Hypothalamus (tissue), 51 donors: ENCODE results near the gene MAZ.
"Not testable (repeated sequence)": the region's sequence is repeated elsewhere in the genome, so short reads cannot be mapped to it uniquely, and the experiment has no call there.

Source experiments
- DNase-seq, 51 donors: peaks; one replicate each; lab custom pipeline; 2025; lab: John Stamatoyannopoulos, UW

The MAZ gene

GRCh38 chr16:29806099-29806579, at the start of gene MAZ:
Gene MAZ (plus strand): TSS chr16:29806529. CDS start chr16:29806702, 173 bp downstream.
- peak in 14 of 51 donors; percentile 49 to 86 (median 71) for DNase-seq

- DNase-seq: no peak
Measured at GRCh38 chr16:29756654-29757053, 49.7 kb upstream of the MAZ start.

DNA sequence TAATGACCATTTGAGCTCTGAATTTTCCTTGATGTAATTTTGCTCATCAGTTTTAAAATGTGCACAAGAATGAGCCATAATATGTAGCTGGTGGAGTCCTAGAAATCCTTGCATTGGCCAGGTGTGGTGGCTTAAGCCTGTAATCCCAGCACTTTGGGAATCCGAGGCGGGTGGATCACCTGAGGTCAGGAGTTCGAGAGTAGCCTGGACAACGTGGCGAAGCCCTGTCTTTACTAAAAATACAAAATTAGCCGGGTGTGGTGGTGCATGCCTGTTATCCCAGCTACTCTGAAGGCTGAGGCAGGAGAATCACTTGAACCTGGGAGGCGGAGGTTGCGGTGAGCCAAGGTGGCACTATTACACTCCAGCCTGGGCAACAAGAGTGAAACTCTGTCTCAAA, 49.2 kb upstream of the MAZ start:
- DNase-seq: not testable (repeated sequence)

DNA sequence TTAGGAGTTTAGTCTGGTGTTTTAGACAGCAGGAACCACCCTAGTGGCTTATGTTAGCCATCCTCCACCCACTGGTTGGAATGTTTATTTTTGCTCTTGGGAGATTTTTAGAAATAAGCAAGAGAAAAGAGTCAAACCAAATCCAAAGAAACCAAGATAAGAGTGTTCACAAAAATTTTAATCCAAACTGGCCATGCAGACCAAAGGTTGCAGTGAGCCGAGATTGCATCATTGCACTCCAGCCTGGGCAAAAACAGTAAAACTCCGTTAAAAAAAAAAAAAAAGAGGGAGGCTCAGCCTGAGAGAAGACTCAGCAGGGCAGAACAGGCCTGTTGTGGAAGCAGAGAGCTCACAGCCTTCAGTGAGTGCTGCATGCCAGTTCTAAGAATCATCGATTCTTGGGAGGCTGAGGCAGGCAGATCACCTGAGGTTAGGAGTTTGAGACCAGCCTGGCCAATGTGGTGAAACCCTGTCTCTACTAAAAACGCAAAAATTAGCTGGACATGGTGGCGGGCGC, 48.3 kb upstream of the MAZ start:
- DNase-seq: no peak

- DNase-seq: no peak
Measured at GRCh38 chr16:29760567-29761279, 45.6 kb upstream of the MAZ start.

DNA sequence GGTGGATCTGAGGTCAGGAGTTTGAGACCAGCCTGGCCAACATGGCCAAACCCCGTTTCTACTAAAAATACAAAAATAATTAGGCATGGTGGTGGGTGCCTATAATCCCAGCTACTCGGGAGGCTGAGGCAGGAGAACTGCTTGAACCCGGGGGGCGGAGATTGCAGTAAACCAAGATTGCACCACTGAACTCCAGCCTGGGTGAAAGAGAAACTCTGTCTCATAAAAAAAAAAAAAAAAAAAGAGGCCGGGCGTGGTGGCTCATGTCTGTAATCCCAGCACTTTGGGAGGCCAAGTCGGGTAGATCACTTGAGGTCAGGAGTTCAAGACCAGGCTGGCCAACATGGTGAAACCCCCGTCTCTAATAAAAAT, 45.1 kb upstream of the MAZ start:
- DNase-seq: not testable (repeated sequence)

DNA sequence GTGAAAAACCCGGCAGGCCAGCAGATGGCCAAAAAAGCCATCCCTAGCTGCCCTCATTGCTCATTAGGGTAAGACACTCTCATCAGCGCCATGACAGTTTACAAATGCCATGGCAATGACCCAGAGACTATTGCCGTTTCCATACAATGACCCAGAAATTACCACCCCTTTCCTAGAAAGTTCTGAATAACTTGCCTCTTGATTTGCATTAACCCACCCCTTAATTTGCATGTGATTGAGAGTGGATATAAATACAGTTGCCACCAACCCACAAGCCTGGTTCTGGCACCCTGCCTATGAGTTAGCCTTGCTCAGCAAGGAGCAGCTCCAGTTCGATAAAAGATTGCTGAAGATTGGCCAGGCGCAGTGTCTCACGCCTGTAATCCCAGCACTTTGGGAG, 44.4 kb upstream of the MAZ start:
- no peak for DNase-seq

DNA sequence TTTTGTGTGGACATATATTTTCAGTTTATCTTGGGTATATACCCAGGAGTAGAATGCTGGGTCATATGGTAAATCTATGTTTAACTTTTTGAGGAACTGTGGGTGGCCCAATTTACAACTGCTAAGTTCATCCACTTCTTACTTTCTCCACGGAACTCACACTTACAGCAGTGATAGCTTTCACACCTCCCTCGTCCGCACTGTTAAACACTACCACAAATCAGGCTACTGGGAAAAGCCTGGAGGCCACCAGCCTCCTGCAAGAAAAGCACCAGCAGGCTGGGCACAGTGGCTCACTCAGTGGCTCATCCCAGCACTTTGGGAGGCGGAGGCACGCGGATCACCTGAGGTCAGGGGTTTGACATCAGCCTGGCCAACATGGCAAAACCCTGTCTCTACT, 43.0 kb upstream of the MAZ start:
- no peak for DNase-seq

- no peak for DNase-seq
Measured at GRCh38 chr16:29765167-29766032, 40.9 kb upstream of the MAZ start.

GRCh38 chr16:29766571-29766970, 39.8 kb upstream of the MAZ start:
- DNase-seq: no peak

DNA sequence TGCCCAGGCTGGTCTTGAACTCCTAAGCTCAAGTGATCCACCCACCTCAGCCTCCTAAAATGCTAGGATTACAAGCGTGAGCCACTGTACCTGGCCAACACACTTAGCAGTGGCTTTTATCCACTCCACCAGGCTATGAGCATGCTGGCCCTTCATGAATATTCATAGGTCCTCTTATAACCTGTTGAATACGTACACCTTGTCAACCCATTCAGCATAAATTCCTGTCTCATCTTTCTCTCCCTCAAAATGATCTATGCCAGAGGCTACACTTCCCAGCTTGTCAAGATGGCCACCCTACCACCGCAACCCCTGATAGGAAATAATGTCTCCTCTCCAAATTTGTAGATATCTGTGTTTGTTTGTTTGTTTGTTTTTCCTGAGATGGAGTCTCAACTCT, 39.3 kb upstream of the MAZ start:
- no peak for DNase-seq

DNA sequence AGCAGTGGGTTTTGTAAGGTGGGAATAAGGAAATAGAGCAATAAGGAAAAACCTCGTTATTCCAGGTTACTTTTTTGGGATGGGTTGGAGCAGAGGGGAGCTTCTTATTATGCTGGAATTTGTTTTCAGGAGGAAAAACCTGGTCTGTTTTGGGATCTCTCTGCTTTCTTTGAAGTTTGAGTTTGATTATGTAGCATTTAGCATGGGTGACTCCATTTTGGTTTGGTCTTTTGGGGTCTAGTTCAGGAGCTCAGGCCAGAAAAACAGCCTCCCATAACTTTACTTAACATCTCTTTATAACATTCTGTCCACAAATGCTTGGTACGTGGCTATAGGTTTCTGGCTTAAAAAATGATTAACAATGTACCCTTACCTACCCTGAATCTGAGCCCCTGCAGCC, 36.8 kb upstream of the MAZ start:
- no peak for DNase-seq

DNA sequence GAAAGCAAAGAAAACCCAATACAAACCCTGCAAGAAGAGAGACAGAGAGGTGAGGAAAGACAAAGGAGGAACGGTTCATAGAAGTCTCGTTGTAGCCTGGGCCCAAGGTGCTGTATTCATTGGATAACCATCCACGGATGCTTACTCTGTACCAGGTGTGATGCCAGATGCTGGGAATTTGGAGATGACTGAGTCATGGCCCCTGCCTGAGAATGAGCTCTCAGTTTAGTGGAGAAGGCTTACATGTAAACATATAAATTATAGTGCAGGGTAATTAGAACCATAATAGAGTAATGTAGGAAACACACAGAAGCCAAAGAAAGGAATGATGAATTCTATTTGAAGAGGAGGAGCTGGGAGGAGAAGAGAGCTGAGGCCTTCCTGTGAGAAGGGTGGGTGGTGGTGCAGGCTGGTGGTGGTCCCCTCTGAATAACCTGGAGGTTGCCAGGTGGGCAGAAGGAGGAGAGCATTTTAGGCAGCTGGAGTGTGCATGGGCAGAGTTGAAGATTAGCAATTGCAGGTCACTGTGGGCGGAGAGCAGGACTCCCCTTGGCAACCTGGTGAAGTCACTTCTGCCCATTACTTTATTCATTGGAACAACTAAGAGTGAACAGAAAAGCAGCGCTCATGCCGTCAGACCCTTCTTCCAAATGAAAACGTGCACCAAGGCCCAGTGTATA, 35.9 kb upstream of the MAZ start:
- no peak for DNase-seq

DNA sequence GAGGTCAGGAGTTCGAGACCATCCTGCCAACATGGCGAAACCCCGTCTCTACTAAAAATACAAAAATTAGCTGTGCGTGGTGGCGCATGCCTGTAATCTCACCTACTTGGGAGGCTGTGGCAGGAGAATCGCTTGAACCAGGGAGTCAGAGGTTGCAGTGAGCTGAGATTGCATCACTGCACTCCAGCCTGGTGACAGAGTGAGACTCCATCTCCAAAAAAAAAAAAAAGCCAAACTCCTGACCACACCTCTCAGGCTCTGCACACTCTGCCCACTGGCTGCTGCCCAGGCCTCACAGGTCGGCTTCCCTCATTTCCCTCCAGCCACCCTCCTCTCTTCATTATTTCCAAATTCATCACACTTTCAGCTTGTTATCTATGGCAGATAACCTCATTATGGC, 34.0 kb upstream of the MAZ start:
- DNase-seq: not testable (repeated sequence)

- no peak for DNase-seq
Measured at GRCh38 chr16:29774730-29775129, 31.6 kb upstream of the MAZ start.

GRCh38 chr16:29775742-29776408, 30.5 kb upstream of the MAZ start:
- no peak for DNase-seq

DNA sequence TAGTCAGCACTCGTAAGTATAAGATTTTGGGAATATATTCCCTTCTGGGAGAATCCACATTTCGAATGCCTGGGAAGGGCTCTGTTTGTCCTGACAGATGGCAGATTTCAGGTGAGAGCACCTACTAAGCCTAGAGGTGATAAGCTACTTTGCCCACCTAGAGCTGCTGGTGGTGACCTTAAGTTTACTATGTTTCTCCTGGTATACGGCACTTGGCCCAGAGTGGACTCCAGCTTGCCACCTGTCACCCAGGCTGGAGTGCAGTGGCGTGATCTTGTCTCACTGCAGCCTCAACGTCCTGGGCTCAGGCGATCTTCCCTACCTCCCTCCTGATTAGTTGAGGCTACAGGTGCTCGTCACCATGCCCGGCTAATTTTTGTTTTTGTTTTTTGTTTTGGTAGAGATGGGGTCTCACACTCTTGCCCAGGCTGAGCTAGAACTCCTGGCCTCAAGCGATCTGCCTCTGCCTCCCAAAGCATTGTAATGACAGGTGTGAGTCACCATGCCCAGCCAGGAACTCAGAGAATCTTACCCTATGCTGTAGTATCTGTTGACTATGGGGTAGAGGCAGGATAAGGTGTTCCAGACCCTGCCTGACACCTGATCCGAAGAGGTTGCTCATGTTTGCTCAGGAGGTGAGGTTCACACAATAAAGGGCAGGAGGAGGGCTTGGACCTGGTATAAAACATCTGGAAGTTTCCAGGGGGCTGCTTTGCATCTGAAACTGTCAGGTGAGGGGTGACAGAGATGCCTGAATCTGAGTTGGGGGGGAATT, 28.6 kb upstream of the MAZ start, which contains the start of gene ZG16:
Gene ZG16 (plus strand): TSS at position 681 of the 775 bp plus-strand sequence. CDS start 1,011 bp downstream, outside the sequence.
- DNase-seq: no peak

GRCh38 chr16:29779474-29779873, 26.9 kb upstream of the MAZ start:
- DNase-seq: no peak

DNA sequence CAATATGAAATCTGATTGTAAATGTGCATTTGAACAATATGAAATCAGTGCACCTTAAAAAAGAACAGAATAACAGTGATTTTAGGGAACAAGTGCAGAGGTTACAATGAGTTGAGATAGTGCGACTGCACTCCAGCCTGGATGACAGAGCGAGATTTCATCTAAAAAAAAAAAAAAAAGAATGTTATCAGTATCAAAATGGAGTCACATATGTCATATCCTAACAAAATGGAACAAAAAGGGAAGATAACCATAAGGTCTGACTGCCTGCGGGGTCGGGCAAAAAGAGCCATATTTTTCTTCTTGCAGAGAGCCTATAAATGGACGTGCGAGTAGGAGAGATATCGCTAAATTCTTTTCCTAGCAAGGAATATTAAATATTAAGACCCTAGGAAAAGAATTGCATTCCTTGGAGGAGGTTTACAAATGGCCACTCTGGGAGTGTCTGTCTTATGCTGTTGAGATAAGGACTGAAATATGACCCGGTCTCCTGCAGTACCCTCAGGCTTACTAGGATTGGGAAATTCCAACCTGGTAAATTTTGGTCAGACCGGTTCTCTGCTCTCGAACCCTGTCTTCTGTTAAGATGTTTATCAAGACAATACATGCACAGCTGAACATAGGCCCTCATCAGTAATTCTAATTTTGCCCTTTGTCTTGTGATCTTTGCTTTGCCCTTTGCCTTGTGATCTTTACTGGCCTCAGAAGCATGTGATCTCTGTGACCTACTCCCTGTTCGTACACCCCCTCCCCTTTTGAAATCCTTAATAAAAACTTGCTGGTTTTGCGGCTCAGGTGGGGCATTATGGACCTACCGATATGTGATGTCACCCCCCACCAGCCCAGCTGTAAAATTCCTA, 23.0 kb upstream of the MAZ start:
- not testable (repeated sequence) for DNase-seq
